ENCODE data around the gene USP35. TPM values are rescaled to one million over a fixed set of nuclear protein-coding genes. Genes with fewer than 3 reads are reported as not detected.

The USP35 gene
- total and polyA plus RNA-seq, 2 experiments from 2014 or later, result 2.9 to 7.3 TPM

- H3K4me1 ChIP-seq (ENCODE audit: insufficient read depth), result no peaks in the 10 kb centered on the region
- H3K4me3 ChIP-seq, result no peak overlapping the region
- TF ChIP-seq, protein P1, sequence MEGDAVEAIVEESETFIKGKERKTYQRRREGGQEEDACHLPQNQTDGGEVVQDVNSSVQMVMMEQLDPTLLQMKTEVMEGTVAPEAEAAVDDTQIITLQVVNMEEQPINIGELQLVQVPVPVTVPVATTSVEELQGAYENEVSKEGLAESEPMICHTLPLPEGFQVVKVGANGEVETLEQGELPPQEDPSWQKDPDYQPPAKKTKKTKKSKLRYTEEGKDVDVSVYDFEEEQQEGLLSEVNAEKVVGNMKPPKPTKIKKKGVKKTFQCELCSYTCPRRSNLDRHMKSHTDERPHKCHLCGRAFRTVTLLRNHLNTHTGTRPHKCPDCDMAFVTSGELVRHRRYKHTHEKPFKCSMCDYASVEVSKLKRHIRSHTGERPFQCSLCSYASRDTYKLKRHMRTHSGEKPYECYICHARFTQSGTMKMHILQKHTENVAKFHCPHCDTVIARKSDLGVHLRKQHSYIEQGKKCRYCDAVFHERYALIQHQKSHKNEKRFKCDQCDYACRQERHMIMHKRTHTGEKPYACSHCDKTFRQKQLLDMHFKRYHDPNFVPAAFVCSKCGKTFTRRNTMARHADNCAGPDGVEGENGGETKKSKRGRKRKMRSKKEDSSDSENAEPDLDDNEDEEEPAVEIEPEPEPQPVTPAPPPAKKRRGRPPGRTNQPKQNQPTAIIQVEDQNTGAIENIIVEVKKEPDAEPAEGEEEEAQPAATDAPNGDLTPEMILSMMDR (IDR thresholded peaks at IDR 0.05; ENCODE audit: poor library complexity), result no peak
- TF ChIP-seq EZH2phosphoT487 (IDR thresholded peaks at IDR 0.05; ENCODE audit: low read depth, severe bottlenecking, unreplicated experiment) (no peak), EZH2 (IDR thresholded peaks at IDR 0.05; ENCODE audit: borderline replicate concordance) (no peak)
- H3K36me3 ChIP-seq (replicated peaks; ENCODE audit: insufficient read depth, low read depth), result no peaks in the 10 kb centered on the region
- H4K20me1 ChIP-seq (ENCODE audit: insufficient read depth, poor library complexity, severe bottlenecking), result no peaks in the 10 kb centered on the region
- H3K27ac ChIP-seq, result no peak overlapping the region
- 70% methylated on average over 11 of the region's 11 CpGs for WGBS (ENCODE audit: low lambda C conversion rate, missing lambda C conversion rate)
- H3K79me2 ChIP-seq, result no peaks in the 10 kb centered on the region
- no peak overlapping the region for H3K4me2 ChIP-seq
- H2AFZ ChIP-seq, result no peak overlapping the region
- H3K9me2 ChIP-seq (replicated peaks; ENCODE audit: insufficient read depth), result no peaks in the 10 kb centered on the region
- DNase-seq (ENCODE audit: low spot score), result no peak
- no peaks in the 10 kb centered on the region for H3K9me3 ChIP-seq (ENCODE audit: low read depth)
- no peaks in the 10 kb centered on the region for H3K27me3 ChIP-seq
These were observed 19.0 kb downstream of the USP35 start for GRCh38 chr11:78207532-78208256.

- no peak overlapping the region for H2AFZ ChIP-seq
- H4K20me1 ChIP-seq (ENCODE audit: insufficient read depth, poor library complexity, severe bottlenecking), result no peaks in the 10 kb centered on the region
These were observed 19.8 kb downstream of the USP35 start for GRCh38 chr11:78208257-78209165.

DNA sequence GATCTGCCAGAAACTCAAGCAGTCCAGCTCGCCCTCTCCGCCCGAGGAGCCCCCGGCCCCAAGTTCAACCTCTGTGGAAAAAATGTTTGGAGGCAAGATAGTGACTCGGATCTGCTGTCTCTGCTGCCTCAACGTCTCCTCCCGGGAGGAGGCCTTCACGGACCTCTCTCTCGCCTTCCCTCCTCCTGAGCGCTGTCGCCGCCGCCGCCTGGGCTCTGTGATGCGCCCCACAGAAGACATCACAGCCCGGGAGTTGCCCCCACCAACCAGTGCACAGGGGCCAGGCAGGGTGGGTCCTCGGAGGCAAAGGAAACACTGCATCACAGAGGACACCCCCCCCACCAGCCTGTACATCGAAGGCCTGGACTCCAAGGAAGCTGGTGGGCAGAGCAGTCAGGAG lies 20.8 kb downstream of the USP35 start:
- 94% methylated on average over 18 of the region's 18 CpGs for WGBS (ENCODE audit: low lambda C conversion rate, missing lambda C conversion rate)

More at GRCh38 chr11:78208257-78209165, 19.8 kb downstream of the USP35 start:
- DNase-seq (ENCODE audit: low spot score), result no peak
- no peaks in the 10 kb centered on the region for H3K79me2 ChIP-seq
- no peaks in the 10 kb centered on the region for H3K9me2 ChIP-seq (replicated peaks; ENCODE audit: insufficient read depth)
- H3K27ac ChIP-seq, result no peak overlapping the region
- 92% methylated on average over 16 of the region's 16 CpGs for WGBS (ENCODE audit: low lambda C conversion rate, missing lambda C conversion rate)
- no peaks in the 10 kb centered on the region for H3K4me1 ChIP-seq (ENCODE audit: insufficient read depth)
- no peak for TF ChIP-seq EZH2 (IDR thresholded peaks at IDR 0.05; ENCODE audit: borderline replicate concordance)
- TF ChIP-seq, protein P1 (IDR thresholded peaks at IDR 0.05; ENCODE audit: poor library complexity), result no peak
- TF ChIP-seq EZH2phosphoT487 (IDR thresholded peaks at IDR 0.05; ENCODE audit: low read depth, severe bottlenecking, unreplicated experiment), result no peak
- no peak overlapping the region for H3K4me2 ChIP-seq
- H3K36me3 ChIP-seq (replicated peaks; ENCODE audit: insufficient read depth, low read depth), result no peaks in the 10 kb centered on the region
- H3K27me3 ChIP-seq, result no peaks in the 10 kb centered on the region
- H3K9me3 ChIP-seq (ENCODE audit: low read depth), result no peaks in the 10 kb centered on the region
- H3K4me3 ChIP-seq, result no peak overlapping the region

More for the DNA sequence above, 20.8 kb downstream of the USP35 start:
- no peaks in the 10 kb centered on the region for H3K36me3 ChIP-seq (replicated peaks; ENCODE audit: insufficient read depth, low read depth)
- no peak for DNase-seq (ENCODE audit: low spot score)
- no peaks in the 10 kb centered on the region for H3K9me3 ChIP-seq (ENCODE audit: low read depth)
- no peaks in the 10 kb centered on the region for H3K4me1 ChIP-seq (ENCODE audit: insufficient read depth)
- TF ChIP-seq EZH2 (IDR thresholded peaks at IDR 0.05; ENCODE audit: borderline replicate concordance) (no peak), EZH2phosphoT487 (IDR thresholded peaks at IDR 0.05; ENCODE audit: low read depth, severe bottlenecking, unreplicated experiment) (no peak)
- TF ChIP-seq, protein P1 (IDR thresholded peaks at IDR 0.05; ENCODE audit: poor library complexity), result no peak
- H3K27me3 ChIP-seq, result no peaks in the 10 kb centered on the region
- H3K79me2 ChIP-seq, result no peaks in the 10 kb centered on the region
- no peaks in the 10 kb centered on the region for H3K9me2 ChIP-seq (replicated peaks; ENCODE audit: insufficient read depth)
- no peaks in the 10 kb centered on the region for H4K20me1 ChIP-seq (ENCODE audit: insufficient read depth, poor library complexity, severe bottlenecking)
- H3K4me3 ChIP-seq, result no peak overlapping the region
- H2AFZ ChIP-seq, result no peak overlapping the region
- H3K27ac ChIP-seq, result no peak overlapping the region
- H3K4me2 ChIP-seq, result no peak overlapping the region

Measured in hepatocyte (in vitro differentiated cells).